HG03139 (cell line): ENCODE data around the gene RC3H1.

ENCODE experiments used
- ATAC-seq: cut with Tn5 transposase; IDR thresholded peaks from one replicate; pipeline ENCODE4 v1.9.1; 2021; ENCODE audit not compliant: unreplicated experiment

The RC3H1 gene

GRCh38 chr1:173886746-173887611 is 135.2 kb downstream of the RC3H1 start:
- ATAC-seq: no peak

DNA sequence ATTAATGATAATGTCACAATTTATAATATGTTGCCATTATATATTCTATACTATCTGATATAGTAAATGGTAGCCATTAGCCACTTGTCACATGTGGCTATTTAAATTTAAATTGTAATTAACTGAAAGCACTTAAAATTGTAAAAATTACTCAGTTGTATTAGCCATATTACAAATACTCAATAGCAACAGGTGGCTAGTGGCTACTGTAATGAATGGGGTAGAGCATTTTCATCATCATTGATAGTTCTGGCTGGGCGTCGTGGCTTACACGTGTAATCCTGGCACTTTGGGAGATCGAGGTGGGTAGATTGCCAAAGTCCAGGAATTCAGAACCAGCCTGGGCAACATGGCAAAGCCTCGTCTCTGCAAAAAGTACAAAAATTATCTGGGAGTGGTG is 137.5 kb downstream of the RC3H1 start:
- ATAC-seq: no peak
